ENCODE data around the gene OR13C8.

Gene OR13C8

DNA sequence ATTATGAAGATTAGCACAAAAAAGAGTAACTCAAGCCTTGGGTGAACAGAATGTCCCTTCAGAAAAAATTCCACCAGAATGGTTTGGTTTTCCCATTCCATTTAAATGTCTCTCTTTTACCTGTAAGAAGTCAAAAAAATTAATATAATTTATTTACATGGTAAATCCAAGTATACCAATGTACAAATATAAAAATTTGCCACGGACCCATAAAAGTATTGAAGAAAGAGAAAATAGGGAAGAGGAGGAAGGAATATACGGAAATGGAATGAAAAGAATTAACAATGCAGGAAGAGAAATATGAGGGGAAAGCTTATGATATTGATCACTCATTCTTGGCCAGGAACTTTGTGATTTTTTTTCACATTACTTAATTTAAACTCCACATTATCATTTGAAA lies 49.1 kb downstream of the OR13C8 start, which contains the start of gene OR13C9:
Gene OR13C9 (minus strand): TSS at position 101 of the 400 bp plus-strand sequence. CDS start 0 bp downstream, at position 101.
- no peak for DNase-seq

All from NCI-H187 treated with DMSO at 0.1 percent for 48 hours (cell line).